Stimulated activated CD4-positive, alpha-beta T cell treated with anti-CD3 and anti-CD28 coated beads, Interleukin-12 subunit alpha, Interleukin-12 subunit beta, amount 100 ng/mL, for 24 hours (primary cell): ENCODE measurements around the gene FBXL17.

ENCODE experiments used
- DNase-seq, 2 experiments: peaks; one replicate each; pipeline ENCODE4 v3.0.0-alpha.2; 2020; ENCODE audit warnings: low read depth in 2 of 2

Gene FBXL17

GRCh38 chr5:107861565-107861964, 520.3 kb downstream of the FBXL17 start:
- DNase-seq = no peak

- no peak for DNase-seq
These were observed 521.9 kb downstream of the FBXL17 start for GRCh38 chr5:107860044-107860443.

- DNase-seq = no peak
These were observed 523.1 kb downstream of the FBXL17 start for GRCh38 chr5:107858788-107859187.

DNA sequence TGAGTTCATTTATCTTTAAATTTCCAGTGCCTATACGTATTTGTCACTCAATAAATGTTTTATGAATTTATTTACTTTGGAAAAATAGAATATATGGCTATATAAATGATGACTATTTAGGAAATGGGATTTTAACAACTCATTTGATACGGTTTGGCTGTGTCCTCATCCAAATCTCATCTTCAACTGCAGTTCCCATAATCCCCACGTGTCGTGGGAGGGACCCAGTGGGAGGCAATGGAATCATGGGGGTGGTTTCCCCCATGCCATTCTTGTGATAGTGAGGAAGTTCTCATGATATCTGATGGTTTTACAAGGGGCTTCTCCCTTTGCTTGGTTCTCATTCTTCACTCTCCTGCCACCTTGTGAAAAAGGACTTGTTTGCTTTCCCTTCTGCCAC, 523.6 kb downstream of the FBXL17 start:
- DNase-seq = no peak

DNA sequence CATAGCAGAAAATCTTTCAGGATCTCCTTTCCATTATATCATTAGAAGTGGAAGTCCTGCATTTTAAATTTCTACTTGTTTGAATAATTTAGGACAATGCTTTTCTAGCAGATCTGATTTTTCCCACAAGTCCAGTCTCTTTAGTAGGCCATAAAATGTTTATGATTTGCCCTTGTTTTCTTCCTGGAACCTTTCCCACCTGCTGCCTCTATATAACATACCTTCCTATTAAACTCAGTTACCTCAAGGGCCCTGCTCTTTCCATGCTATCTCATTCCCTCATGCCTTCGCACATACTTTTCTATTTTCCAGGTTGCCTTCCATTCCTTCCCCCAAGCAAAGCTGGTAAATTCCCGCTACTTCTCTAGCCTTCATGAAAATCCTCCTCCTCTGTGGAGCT, 524.1 kb downstream of the FBXL17 start:
- no peak for DNase-seq

DNA sequence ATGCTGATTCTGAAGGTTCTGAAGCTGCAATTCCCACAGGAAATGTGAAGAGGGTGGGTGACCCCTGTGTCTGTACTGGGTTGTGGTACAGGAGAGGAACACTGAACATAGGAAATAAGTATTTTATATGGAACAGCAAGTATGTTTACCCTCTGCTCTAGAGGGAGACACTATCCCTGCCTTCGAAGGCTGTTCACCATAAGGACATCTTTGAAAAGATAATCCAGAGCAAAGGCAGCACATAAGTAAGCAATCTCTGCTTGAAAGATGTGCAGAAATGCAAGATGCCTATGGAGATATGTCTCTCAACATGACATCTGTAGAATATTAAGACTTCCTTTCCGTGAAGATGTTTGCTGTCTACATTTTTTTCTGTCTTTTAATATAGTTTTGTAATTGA, 526.7 kb downstream of the FBXL17 start:
- no peak for DNase-seq

- no peak for DNase-seq
These were observed 528.2 kb downstream of the FBXL17 start for GRCh38 chr5:107853696-107854095.

DNA sequence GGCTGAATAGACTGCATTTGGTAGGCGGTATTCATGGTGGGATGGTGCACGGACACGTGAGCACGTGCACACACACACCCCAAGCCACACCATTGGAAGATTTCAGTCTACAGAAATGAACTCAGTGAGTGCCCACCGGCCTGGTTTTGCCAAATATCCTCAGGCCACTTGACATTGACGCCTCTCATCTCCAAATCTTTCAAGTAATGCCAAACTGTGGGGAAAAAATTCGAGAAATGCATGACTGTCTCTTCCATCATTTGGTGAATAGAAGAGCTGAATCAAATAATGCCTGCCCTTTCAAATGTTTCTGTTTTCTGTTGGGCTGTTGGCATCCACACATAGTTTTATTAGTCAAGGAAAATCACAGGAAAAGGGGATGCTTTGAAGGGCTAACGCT, 528.9 kb downstream of the FBXL17 start:
- DNase-seq = no peak

DNA sequence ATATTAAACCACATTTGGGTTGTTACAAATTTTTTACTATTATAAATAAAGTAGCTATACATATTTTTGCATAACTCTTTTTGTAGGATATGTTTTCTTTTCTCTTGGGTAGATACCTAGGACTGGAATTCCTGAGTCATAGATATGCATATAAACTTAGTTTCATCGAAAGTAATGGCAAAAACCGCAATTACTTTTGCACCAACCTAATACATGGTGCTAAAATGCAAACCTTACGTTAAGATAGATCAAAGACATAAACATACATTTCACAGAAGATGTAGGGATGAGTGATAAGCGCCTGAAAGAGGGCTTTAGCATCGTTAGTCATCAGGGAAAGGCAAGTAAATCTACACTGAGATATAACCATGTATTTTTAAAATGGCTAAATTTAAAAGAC, 532.8 kb downstream of the FBXL17 start:
- DNase-seq = no peak

GRCh38 chr5:107840592-107840991, 541.3 kb downstream of the FBXL17 start:
- no peak for DNase-seq

DNA sequence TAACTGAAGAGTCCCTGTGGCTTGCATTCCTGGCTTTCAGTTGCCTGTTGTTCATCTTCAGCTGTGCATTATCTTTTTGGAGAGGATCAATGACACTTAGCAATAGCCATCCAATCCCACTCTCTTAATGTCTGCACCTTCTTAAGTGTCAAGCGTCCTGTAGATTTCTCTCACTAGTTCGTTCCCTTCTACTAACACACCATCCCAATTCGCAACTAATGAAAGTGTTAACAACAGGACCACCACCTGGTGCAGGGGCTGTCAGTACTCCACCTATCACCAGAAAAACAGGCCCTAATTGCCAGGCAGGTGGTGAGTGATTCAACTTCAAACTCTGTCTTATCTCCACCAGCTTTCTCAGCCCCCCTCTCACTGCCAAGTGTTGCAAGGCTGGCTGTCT, 541.7 kb downstream of the FBXL17 start:
- DNase-seq = no peak

DNA sequence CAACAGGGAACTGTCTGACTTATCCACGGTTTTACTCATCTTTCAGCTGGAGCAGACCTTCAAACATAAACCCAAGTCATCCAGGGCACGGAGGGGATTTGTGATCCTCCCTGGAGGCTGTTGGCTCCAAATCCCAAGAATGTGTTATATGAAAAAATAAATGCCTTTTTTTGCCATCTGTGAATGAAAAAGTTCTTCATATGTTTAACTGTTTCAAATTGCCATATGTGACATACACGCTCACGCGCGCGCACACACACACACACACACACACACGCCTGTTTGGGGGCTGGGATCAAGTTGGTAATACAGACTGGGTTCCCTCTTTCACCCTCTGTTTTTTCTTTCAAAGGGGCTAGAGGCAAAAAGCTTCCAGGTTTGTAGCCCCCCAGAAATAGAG, 546.8 kb downstream of the FBXL17 start:
- DNase-seq = no peak

DNA sequence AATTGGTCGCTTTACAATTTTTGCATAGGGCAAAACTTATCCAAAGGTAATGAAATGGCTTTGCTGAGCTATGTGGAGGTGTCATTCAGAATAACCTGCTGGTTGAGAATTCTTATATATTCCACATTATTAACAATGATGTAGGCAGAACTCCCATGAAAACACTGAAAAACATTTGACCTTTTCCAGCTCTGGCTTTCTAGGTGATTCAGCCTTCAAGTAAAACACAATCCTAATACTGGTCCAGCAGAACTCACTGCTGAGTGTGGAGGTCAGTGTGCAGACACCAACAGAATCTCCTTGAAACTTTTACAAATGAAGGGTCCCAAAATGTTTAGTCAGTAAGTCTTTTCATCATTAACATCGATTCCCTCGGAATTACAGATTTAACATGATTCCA, 549.2 kb downstream of the FBXL17 start:
- DNase-seq = no peak

DNA sequence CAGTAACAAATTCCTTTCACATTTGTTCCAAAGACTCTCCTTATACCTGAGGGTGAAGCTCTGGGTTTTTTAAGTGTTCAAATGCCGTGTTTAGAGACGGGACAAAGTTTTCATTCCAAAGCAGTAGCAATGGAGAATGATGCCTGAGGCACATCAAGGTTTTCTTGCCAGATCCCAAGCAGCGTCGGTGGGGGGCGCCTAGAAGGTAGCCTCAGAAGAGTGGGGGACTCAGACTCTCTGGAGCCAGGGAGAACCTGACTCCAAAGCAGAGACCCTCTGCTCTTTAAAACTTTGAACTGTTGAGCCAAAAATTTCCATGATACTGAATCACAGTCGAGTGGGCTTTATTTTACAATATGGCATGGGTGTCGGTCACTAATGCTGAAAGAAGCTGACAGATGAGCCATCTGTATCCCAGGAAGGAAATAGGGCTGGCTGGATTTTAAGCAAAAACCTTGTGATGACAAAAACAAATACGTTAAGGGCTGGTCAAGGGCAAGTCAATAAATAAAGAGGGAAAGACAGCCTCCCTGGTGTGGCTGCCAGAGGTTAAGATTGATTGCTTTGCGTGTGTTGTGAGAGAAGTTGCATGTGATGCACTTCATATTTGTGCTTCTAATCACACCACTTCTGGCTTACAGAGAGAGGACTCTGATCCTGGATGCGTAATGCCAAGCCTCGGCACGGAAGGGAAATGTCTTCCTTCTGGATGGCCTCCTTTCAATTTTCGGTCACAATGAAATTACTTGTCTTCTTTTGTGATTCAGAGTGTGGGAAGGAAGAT, 550.1 kb downstream of the FBXL17 start:
- DNase-seq = no peak

DNA sequence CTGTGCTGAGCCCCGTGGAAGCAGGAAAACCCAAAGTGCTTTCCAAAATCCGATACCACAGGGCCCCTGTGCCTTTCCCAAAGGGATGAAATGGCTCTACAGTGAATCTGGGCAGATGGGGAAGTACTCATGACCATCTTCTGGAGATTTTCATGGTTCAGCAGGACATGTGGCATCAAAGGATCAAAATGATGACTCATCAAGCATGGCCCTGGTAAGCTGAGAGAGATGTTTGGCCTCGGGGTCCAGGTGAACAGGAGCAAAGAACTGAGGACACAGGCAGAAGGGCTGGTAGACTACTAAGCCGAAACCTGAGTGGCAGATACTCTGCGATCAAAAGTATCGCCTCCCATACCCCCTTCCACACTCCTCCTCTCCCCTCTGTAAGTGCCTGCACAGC, 551.1 kb downstream of the FBXL17 start:
- no peak for DNase-seq

GRCh38 chr5:107826311-107827000, 555.4 kb downstream of the FBXL17 start:
- DNase-seq = no peak

DNA sequence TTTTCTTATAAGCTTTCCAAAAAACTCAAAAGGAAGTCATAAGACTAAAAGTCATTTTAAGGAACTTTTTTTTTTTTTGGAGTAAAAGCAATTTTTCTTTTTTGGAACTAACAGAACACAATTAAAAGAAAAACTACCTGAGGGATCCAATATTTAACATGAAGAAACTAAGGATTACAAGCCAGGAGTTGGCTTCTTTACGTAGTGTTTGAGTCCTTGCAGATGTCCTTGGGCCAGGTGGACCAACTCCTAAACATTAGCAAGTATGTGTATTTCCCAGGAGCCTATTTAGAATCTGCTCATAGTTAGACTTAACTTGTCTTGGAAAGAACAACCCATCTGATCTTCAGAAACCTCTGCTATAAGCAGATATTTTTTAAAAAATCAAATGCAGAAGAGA, 557.1 kb downstream of the FBXL17 start:
- DNase-seq = no peak

- DNase-seq = no peak
These were observed 560.6 kb downstream of the FBXL17 start for GRCh38 chr5:107821288-107821687.

DNA sequence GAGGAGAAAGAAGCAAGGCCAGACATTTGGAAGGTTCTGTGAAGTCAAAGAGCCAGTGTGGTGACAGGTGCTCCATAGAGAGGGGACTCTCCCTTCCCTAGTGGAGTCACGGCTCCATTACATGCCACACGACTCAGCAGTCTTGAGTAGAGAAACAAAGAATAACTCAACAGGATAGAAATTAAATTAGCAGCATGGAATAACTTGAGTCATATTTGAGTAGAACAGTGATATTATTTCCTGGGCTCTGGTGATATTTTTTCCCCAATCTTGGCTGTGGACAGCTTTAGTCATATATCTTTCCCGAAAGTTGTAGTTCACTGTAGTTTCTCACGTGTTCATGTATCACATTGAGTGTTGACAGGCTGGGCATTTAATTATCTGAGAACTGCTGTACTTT, 561.5 kb downstream of the FBXL17 start:
- no peak for DNase-seq

- DNase-seq = no peak
These were observed 563.9 kb downstream of the FBXL17 start for GRCh38 chr5:107817951-107818350.

- DNase-seq = no peak
These were observed 564.5 kb downstream of the FBXL17 start for GRCh38 chr5:107817436-107817835.

DNA sequence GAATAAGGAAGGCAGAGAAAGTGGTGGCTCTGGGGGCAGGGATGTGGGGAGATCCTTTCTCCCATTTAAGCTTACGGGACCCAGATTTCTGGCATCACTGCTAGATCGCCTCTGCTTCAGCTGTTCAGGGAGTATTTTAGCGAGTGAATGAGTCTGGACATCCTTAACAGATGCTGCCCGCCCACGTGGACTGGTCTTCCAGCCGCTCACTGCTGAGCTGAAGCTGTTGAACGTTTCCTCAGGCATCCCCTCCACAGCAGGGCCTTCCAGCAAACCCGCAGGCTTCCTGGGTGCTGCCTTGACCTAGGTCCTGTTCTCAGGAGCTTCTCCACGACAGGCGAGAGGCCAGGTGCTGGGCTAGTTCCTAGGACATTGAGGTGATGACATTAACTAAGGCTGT, 566.8 kb downstream of the FBXL17 start:
- no peak for DNase-seq

DNA sequence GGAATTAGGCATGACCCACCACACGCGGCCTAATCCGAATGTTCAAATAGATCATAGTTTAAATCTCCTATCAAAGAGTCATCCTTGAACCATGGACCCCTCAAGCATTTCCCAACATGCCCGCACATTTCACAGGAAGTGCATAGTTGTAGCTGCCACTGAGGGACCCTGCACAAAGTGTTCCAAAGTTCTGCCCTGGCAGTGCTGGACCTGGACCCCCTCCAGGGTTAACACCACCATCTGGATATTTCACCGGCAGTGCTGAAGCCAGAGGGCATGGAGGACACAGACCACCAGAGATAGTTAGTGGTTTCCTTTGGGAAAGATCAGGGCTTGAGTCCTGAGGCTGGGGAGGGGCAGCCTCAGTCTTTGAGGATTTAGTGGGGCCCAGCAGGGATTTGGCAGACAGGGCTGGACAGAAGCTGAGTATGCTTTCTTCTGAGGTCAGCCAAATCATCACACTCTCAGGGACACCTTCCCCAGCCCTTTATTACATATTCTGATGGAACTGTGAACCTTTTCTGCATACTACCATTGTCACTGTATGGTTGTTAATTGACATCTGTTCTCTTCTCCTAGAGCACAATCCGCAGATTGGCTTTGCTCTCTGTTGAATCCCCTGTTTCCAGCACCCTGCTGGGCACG, 567.6 kb downstream of the FBXL17 start:
- no peak for DNase-seq
